Germinal center (tissue), 1 donor: Measurements from ENCODE around the gene RFX2.
A peak's percentile ranks its signal among the peaks of the same experiment; 100 is the strongest.
"Not testable (repeated sequence)": the region's sequence is repeated elsewhere in the genome, so short reads cannot be mapped to it uniquely, and the experiment has no call there.

Experiments used
- DNase-seq: peaks from one replicate; pipeline ENCODE4 v3.0.0; 2012; ENCODE audit warnings: mixed read lengths, low spot score

Gene RFX2

DNA sequence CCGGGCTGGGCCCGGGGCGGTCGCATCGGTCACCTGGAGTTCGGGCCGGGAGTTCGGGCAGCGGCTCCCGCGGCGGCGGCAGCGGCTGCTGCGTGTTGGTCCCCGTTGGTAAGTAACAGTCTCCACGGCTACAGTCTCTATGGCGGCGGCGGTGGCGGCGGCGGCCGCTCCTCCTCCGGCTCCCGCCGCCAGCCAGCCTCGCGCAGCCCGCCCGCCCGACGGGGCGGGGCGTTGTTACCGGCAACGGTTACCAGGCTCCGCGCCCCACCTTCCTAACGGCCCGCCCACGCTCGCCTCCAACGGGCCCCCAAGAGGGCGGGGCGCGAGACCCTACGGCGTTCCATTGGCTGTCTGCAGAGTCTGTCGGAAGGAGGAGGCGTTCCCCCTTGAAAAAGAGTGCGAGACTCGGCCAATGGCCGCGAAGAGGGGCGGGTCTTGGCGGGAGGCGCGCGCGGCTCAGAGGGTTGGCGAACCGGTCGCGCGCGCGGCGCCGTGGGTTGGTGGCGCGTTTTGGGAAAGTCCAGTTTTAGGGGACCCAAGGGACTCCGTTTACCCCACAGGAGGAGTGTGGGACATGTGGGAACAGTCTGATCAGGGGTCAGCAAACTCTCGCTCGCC is at the start of gene RFX2:
Gene RFX2, minus strand, starts transcription at position 141 of the 618 bp plus-strand sequence. CDS start 63,004 bp downstream, outside the sequence.
- peak; percentile 99 for DNase-seq

- DNase-seq = no peak
Observed at GRCh38 chr19:6156033-6156432, 45.7 kb upstream of the RFX2 start.

DNA sequence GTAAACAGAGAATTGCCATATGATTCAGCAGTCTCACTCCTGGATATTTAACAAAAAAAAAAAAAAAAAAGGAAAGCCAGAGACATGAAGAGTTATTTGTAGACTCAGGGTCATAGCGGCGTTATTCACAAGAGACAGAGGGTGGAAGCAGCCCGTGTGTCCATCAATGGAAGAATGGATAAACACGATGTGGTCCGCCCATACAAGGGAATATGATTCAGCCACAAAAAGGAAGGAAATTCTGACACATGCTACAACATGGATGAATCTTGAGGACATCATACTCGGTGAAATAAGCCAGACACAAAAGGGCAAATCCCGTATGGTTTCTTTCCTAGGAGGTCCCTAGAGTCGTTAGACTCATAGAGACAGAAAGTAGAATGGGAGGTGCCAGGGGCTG is 40.0 kb upstream of the RFX2 start:
- no peak for DNase-seq

DNA sequence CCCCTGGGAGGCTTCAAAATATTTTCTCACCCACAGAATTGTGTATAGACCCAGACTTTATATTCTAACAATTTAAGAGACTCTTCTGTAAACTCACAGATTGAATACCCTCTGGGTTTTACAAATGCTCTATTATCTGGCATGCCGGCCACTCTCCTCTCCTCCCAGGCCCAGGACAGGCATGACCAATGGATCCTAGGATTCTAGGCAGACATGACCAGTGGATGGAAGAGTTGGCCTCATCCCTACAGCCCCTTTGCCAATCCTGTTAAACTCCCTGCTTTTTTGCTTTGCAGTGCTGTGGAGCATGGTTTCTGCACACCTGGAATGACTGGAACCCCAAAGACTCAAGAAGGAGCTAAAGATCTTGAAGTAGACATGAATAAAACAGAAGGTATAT is 30.9 kb upstream of the RFX2 start:
- no peak for DNase-seq

DNA sequence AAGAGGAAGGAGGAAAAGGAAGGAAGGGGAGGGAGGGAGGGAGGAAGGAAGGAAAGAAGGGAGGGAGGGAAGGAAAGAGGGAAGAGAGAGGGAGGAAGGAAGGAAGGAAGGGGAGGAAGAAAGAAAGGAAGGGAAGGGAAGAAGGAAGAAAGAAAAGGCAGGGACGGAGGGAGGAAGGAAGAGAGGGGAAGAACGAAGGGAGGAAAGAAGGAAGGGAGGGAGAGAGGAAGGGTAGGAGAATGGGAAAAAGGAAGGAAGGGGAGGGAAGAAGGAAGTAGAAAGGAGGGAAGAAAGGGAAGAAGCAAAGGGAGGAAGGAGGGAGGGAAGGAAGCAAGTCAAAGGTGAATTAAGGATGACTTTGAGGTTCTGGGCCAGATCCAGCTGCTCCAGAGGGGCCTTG is 28.2 kb upstream of the RFX2 start:
- DNase-seq = no peak

GRCh38 chr19:6138066-6138465 is 27.8 kb upstream of the RFX2 start:
- DNase-seq = no peak

DNA sequence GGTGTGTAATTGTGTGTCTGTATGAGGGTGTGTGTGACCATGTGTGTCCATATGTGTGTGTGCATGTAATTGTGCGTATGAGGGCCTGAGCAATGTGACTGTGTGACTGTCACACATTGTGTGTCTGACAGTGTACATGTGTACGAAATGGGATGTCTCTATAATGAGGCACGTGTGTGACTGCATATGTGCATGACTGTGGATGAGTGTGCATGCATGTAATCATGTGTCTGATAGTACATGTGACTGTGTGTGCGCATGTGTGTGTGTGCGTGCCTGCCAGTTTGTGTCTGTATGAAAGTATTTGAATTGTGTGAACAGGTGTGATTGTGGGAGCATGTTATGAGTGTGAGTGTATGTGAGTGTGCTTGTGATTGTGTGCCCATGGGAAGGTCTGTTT is 22.9 kb upstream of the RFX2 start:
- no peak for DNase-seq

DNA sequence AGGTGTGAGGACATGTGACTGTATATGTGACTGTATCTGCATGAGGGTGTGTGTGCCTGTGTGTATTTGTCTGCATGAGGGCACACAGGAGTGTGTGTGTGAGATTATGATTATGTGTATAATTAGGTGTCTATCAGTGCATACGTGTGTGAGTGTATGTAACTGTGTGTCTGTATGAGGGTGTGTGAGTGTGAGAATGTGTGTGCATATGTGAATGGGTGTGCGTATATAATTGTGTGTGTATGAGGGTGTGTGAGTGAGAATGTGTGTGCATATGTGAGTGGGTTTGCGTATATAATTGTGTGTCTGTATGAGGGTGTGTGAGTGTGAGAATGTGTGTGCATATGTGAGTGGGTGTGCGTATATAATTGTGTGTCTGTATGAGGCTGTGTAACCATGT is 22.2 kb upstream of the RFX2 start:
- DNase-seq = no peak

DNA sequence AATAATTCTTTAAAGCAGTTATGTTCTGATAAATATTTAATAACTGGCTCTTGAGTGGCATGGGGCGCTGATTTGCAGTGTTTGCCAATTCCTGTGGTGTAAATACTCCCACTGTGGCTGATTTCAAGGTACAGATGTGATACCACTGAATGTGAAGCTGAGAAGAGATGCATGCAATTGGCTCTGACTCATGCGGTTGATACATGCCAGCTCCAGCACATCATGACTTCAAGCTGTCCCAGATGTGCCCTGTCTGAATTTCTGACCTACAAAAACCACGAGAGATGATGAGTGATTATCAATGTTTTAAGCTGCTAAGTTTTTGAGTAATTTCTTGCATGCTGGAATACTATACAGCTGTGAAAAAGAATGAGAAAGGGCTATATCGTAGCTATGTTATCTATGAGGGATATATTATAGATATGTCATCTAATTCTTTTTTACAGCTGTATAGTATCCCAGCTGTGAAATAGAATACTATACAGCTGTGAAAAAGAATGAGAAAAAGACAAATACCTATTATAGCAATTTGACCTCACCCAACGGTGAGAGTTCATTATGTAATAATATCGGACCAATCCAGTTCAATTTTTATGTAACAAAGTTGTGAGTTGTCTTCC is 17.5 kb upstream of the RFX2 start:
- no peak for DNase-seq

DNA sequence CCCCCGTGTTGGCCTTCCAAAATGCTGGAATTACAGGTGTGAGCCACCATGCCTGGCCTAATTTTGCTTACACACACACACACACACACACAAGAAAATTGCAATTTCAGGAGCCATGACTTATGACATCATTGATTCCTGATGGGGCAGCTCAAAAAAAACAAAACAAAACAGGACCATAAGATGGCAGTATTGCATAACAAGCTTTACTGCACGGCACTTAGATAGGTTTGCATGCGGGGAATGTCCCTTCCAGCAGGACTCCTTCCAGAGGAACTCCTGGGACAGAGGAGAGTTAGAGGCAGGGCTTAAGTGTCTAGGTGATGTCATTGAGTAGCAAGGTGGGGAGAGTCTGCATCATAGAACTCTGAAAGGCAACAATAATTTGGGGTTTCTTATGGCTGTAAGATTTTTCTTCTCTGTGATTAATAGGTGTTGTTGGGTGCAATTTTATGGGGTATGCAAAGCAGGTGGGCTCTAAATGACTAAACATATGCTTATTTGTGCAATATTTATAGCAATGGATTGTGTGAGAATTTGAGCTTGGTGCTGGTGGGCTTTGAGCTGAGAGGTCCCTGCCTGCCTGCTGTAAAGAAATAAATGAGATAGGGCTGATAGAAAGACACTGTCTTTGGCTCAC is 16.2 kb upstream of the RFX2 start:
- peak; percentile 61 for DNase-seq

DNA sequence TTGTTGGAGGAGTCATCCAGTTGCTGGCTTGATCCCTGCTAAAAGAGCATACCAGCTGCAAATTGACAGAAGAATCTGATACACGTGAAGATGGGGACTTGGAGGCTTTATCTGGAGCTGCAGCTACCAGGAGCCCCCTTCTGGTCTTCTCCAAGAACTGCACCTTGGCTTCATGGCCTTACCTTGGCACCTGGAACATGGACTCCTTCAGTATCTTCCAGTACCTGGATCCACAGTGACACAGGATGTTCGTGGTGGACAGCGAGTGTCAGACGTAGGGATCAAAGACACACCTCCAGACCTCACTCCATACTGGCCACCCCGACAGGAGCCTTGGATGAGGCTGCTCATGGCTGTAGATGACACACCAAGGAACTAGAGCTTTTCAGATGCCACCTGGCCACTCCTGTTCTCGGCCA is 15.3 kb upstream of the RFX2 start:
- peak; percentile 69 for DNase-seq

- DNase-seq = no peak
Observed at GRCh38 chr19:6119031-6119430, 8.7 kb upstream of the RFX2 start.

DNA sequence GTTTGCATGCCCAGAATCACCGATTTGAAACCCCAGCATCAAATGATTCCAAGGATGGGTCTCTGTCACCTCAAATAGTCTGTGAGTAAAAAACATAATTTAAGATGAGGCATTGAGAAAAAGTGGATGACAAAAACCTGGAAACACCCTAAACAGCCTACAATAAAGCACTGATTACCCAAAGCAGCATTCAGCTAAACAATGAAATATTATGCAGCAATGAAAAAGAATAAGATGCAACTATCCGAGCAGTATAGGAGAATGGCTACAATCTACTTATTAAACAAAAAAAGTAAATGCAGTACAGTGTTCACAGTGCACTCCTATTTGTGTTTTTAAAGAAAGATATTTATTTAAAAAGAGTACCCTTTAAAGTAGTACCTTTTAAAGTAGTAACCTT is 7.7 kb upstream of the RFX2 start:
- no peak for DNase-seq

DNA sequence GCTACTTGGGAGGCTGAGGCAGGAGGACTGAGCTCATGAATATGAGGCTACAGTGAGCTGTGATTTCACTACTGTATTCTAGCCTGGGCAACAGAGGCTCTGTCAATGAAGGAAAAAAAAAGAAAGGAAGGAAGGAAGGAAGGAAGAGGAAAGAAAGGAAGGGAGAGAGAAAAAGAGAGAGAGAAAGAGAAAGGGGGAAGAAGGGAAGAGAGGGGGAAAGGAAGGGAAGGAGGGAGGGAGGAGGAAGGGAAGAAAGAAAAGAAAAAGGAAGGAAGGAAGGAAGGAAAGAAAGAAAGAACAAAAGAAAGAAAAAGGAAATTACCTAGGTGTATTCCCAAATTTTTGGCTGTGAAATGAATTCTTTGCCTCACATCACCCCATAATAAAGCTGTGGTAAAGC is 7.2 kb upstream of the RFX2 start:
- no peak for DNase-seq

- no peak for DNase-seq
Observed at GRCh38 chr19:6116749-6117430, 6.6 kb upstream of the RFX2 start.

DNA sequence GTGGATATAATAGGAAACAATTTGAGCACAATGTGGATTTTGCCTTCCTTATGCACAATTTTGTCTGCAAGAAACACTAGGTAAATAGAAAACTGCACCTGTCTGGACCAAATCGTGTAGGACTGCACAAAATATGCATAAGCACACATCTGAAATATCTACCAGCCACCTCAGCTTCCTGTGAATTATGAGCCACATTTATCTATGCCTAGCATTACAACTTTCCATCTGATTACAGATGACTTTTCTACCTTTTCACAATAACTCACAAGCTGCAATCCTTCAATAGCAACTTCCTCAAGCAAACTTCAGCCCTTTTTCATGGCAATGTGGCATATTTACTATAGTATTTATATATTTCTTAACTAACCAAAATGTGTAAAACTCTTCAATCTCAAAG is 5.7 kb upstream of the RFX2 start:
- DNase-seq = no peak

GRCh38 chr19:6113616-6114188 is 3.4 kb upstream of the RFX2 start:
- no peak for DNase-seq

GRCh38 chr19:6109947-6110346 is 353 bp downstream of the RFX2 start:
- DNase-seq = no peak

DNA sequence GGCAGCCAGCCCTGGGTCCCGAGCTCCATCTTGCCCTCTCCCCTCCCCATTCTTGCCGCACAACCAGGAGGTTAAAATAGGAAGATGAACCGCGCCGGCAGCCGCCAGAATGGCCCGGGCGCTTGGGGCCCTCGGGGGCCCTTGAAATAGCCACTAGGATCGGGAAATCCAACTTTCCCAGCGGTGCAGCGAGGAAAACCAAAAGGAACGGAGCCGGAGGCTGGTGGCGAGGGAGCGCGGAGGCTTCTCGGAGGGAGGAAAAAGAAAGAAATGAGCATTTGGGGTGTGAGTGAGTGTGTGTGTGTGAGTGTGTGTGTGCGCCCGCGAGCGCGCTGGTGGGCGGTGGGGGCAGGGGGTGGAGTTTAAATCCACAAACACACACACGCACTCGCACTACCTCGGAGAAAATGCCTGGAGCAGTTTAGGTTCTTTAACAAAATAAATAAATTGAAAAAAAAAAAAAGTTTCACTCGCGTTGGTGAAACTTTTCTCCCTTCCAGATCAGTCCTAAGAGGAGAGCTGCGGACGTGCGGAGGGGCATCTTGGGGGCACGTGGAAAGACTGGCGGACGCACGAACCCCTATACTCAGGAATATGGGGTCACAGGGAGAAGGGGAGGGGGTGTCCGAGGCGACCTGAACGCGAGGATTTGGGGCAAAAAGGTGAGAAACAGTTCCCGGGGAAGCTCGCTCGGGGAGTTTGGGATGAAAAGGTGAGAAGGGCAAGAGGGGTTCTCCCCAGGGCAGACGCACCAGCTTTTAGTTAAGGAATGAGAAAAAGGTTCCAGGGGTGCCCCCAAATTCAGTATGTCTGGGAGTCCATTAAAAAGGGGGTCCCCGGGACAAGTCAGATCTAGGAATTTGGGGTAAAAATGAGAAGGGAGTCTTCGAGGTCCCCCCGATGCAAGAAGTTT is 1.3 kb downstream of the RFX2 start:
- peak; percentile 28 for DNase-seq

- DNase-seq = not testable (repeated sequence)
Observed at GRCh38 chr19:6106643-6107294, 3.5 kb downstream of the RFX2 start.

- no peak for DNase-seq
Observed at GRCh38 chr19:6105444-6105843, 4.9 kb downstream of the RFX2 start.
